Kidney (tissue), 14 donors: Measurements from ENCODE around the gene NINL. TPM values are rescaled to one million over a fixed set of nuclear protein-coding genes. Genes with fewer than 3 reads are reported as not detected.

Experiments used
- DNase-seq, 5 donors: peaks; one replicate each; pipeline ENCODE4 v3.0.0-alpha.2; 2013 to 2020
- FAIRE-seq: peaks from 2 replicates; lab custom pipeline; 2012; peaks lifted over from hg19 to GRCh38; lab: Jason Lieb, UNC
- H3K27ac ChIP-seq, 2 donors: one replicate each; pipeline ENCODE4 v1.7.0; 2013; ENCODE audit warnings: low read depth in 2 of 2, low read length in 2 of 2, inconsistent platforms in 1 of 2
- H3K27me3 ChIP-seq: one replicate; pipeline ENCODE4 v1.7.1; 2013; ENCODE audit warnings: low read length, inconsistent platforms; ENCODE audit not compliant: control insufficient read depth, insufficient read depth
- H3K36me3 ChIP-seq, 3 donors: one replicate each; pipeline versions ENCODE4 v1.7.0 to v1.7.1; 2013; ENCODE audit warnings: low read length in 3 of 3, control low read depth in 1 of 3, inconsistent platforms in 1 of 3; ENCODE audit not compliant: insufficient read depth in 3 of 3, control insufficient read depth in 2 of 3
- H3K4me1 ChIP-seq, 3 donors: one replicate each; pipeline versions ENCODE4 v1.7.0 to v1.7.1; 2013; ENCODE audit warnings: low read length in 3 of 3, inconsistent platforms in 1 of 3, low read depth in 1 of 3; ENCODE audit not compliant: control insufficient read depth in 2 of 3, insufficient read depth in 2 of 3
- H3K4me3 ChIP-seq, 3 donors: one replicate each; pipeline versions ENCODE4 v1.7.0 to v1.8.1; 2013; ENCODE audit warnings: low read length in 3 of 3, control low read depth in 1 of 3, inconsistent platforms in 1 of 3
- H3K9ac ChIP-seq, 3 donors: one replicate each; pipeline versions ENCODE4 v1.7.0 to v1.7.1; 2013; ENCODE audit warnings: low read length in 3 of 3, control low read depth in 1 of 3, inconsistent platforms in 1 of 3
- H3K9me3 ChIP-seq, 3 donors: one replicate each; pipeline versions ENCODE4 v1.7.0 to v1.7.1; 2013; ENCODE audit warnings: low read length in 3 of 3, control low read depth in 1 of 3, inconsistent platforms in 1 of 3; ENCODE audit not compliant: control insufficient read depth in 2 of 3, insufficient read depth in 1 of 3
- CTCF ChIP-seq: IDR thresholded peaks from 3 replicates; pipeline ENCODE4 v1.5.1; 2012; ENCODE audit warnings: mild to moderate bottlenecking, moderate library complexity, borderline replicate concordance; ENCODE audit not compliant: insufficient read depth; ENCODE audit errors: extremely low read depth
- intact Hi-C: fragments of 100-400 bp; cut with DNase I; formaldehyde crosslinking; loops from one replicate; pipeline ENCODE4 v1.11.1; 2022
- polyA plus RNA-seq: library from polyadenylated mRNA; stranded (reverse); fragments of 350-450 nt; fragmentation: Illumina TruSeq; extraction: RNeasy Lipid Tissue Mini Kit (QIAGEN cat#74804); gene quantifications from one replicate; pipeline ENCODE4 v1.2.3, GENCODE V29; 2014; ENCODE audit warnings: low read depth, low replicate concordance; ENCODE audit not compliant: insufficient read depth
- total RNA-seq: library from RNA; stranded (reverse); fragmentation: NEBNext Ultra II Directional; extraction: Animal tissue kit (Norgen Biotek cat#: 25700); gene quantifications from one replicate; pipeline ENCODE4 v1.2.1, GENCODE V29; 2021
- donor health status: control.
- donor health status: control.
- donor health status: control.
- donor health status: control.
- donor health status: control.
- donor health status: DM: yes; HTN: yes; CAD: no.
- donor health status: Normal renal cell carcinoma (clear cell type).

NINL gene
- total and polyA plus RNA-seq, 2 donors from 2014 or later: 23.4 to 25.2 TPM

DNA sequence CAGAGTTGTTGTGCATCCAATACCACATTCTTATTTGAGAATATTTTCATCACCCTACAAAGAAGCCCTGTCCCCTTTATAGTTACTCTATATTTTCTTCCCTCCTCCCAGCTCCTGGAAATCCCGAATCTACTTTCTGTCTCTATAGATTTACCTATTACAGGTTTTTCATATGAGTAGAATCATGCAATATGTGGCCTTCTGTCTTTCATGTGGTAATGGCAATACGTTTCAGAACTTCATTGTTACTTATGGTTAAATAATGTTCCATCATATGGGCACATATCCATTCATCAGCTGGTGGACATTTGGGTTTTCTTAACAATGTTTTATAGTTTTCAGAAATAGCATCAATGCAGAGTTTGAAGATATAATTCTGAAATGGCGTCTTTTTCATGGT is 160.8 kb downstream of the NINL start:
- Histone ChIP-seq H3K36me3 (no peaks in the 10 kb centered on the region), H3K27me3 (no peaks in the 10 kb centered on the region), H3K9ac (no peak overlapping the region), H3K9me3 (no peaks in the 10 kb centered on the region), H3K27ac (no peak overlapping the region), H3K4me3 (no peak overlapping the region), H3K4me1 (no peaks in the 10 kb centered on the region)
- no peak for DNase-seq
- FAIRE-seq: no peak
- TF ChIP-seq CTCF: no peak
- intact Hi-C loops: no loop called here

DNA sequence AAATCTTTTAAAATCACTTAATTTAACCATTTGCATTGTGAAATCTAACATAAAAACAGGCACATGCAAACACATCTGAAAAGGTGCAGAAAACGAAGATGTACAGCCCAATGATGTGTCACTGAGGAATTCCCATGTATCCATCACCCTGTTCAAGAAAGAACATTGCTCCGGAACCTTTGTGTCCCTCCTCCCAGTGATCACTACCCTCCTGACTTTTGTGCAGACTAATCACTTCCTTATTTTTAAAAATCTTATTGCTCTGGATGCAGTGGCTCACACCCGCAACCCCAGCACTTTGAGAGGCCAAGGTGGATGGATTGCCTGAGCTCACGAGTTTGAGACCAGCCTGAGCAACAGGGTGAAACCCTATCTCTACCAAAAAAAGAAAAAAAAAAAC is 163.3 kb downstream of the NINL start:
- TF ChIP-seq CTCF: no peak
- Histone ChIP-seq H3K27ac (no peak overlapping the region), H3K4me1 (no peaks in the 10 kb centered on the region), H3K4me3 (no peak overlapping the region), H3K9ac (no peak overlapping the region), H3K36me3 (no peaks in the 10 kb centered on the region), H3K9me3 (no peaks in the 10 kb centered on the region), H3K27me3 (no peaks in the 10 kb centered on the region)
- FAIRE-seq (no peak), DNase-seq (no peak)
- intact Hi-C loops: no loop called here

DNA sequence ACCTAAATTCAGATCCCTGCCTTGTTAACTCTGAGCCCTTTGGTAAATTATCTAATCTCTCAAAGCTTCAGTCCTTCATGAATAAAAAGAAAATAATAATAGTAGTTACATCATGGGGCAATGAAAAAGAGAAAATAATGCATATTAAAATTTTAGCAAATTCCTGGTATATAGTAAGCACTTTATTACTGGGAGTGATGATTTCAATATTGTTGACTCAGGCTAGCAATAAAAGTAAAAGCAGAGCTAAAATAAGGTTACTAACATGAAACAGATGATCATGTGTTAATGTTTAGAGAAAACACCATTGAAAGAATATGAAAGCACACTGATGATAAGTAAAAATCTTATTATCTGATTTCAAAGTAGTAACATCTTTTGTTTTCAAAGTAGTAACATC is 164.2 kb downstream of the NINL start:
- DNase-seq (no peak), FAIRE-seq (no peak)
- Histone ChIP-seq H3K9ac (no peak overlapping the region), H3K9me3 (no peaks in the 10 kb centered on the region), H3K27ac (no peak overlapping the region), H3K4me3 (no peak overlapping the region), H3K27me3 (no peaks in the 10 kb centered on the region), H3K4me1 (no peaks in the 10 kb centered on the region), H3K36me3 (no peaks in the 10 kb centered on the region)
- TF ChIP-seq CTCF: no peak
- intact Hi-C loops: no loop called here

- Histone ChIP-seq H3K9me3 (no peaks in the 10 kb centered on the region), H3K4me1 (no peaks in the 10 kb centered on the region), H3K27me3 (no peaks in the 10 kb centered on the region), H3K36me3 (no peaks in the 10 kb centered on the region), H3K9ac (no peak overlapping the region), H3K27ac (no peak overlapping the region), H3K4me3 (no peak overlapping the region)
- DNase-seq (no peak), FAIRE-seq (no peak)
- intact Hi-C loops: no loop called here
- TF ChIP-seq CTCF: no peak
These were observed 166.6 kb downstream of the NINL start for GRCh38 chr20:25418776-25419175.
